DMS 273 treated with DMSO at 0.1 percent for 48 hours (cell line): ENCODE data around the gene B9D1.
"Not testable (repeated sequence)": the region's sequence is repeated elsewhere in the genome, so short reads cannot be mapped to it uniquely, and the experiment has no call there.

Experiments
- DNase-seq: peaks from one replicate; lab custom pipeline; 2025; lab: John Stamatoyannopoulos, UW

B9D1 gene

GRCh38 chr17:19357761-19358160, 4.8 kb downstream of the B9D1 start:
- DNase-seq = no peak

- no peak for DNase-seq
These were observed 5.2 kb downstream of the B9D1 start for GRCh38 chr17:19357351-19357750.

GRCh38 chr17:19354748-19355147, 7.8 kb downstream of the B9D1 start:
- no peak for DNase-seq

GRCh38 chr17:19353401-19353800, 9.1 kb downstream of the B9D1 start:
- DNase-seq = not testable (repeated sequence)

- DNase-seq = no peak
These were observed 13.7 kb downstream of the B9D1 start for GRCh38 chr17:19348806-19349205.

- no peak for DNase-seq
These were observed 14.4 kb downstream of the B9D1 start for GRCh38 chr17:19348081-19348650.

- DNase-seq = no peak
These were observed 15.0 kb downstream of the B9D1 start for GRCh38 chr17:19347323-19348080.

GRCh38 chr17:19346351-19347255, 15.9 kb downstream of the B9D1 start:
- no peak for DNase-seq

GRCh38 chr17:19345486-19346350, 16.8 kb downstream of the B9D1 start:
- DNase-seq = no peak

GRCh38 chr17:19345067-19345460, 17.5 kb downstream of the B9D1 start:
- DNase-seq = no peak

- no peak for DNase-seq
These were observed 18.0 kb downstream of the B9D1 start for GRCh38 chr17:19344311-19345066.

GRCh38 chr17:19343671-19344151, 18.8 kb downstream of the B9D1 start:
- no peak for DNase-seq

GRCh38 chr17:19343256-19343630, 19.3 kb downstream of the B9D1 start:
- no peak for DNase-seq

- DNase-seq = no peak
These were observed 19.8 kb downstream of the B9D1 start for GRCh38 chr17:19342611-19343255.

- DNase-seq = no peak
These were observed 20.6 kb downstream of the B9D1 start for GRCh38 chr17:19341641-19342610.

- no peak for DNase-seq
These were observed 21.3 kb downstream of the B9D1 start for GRCh38 chr17:19341211-19341631.

- DNase-seq = no peak
These were observed 23.1 kb downstream of the B9D1 start for GRCh38 chr17:19339341-19339815.

GRCh38 chr17:19338031-19338990, 24.2 kb downstream of the B9D1 start:
- no peak for DNase-seq
